Activated CD8-positive, alpha-beta memory T cell treated with anti-CD3 and anti-CD28 coated beads, Interleukin-2, amount 50 U/mL, for 24 hours (primary cell): Measurements from ENCODE around the gene CHRD.
A peak's percentile ranks its signal among the peaks of the same experiment; 100 is the strongest.

ENCODE experiments used
- DNase-seq: peaks from one replicate; pipeline ENCODE4 v3.0.0-alpha.2; 2020; ENCODE audit errors: extremely low read depth

The CHRD gene

GRCh38 chr3:184360929-184361531 lies 18.8 kb upstream of the CHRD start:
- DNase-seq, result no peak

DNA sequence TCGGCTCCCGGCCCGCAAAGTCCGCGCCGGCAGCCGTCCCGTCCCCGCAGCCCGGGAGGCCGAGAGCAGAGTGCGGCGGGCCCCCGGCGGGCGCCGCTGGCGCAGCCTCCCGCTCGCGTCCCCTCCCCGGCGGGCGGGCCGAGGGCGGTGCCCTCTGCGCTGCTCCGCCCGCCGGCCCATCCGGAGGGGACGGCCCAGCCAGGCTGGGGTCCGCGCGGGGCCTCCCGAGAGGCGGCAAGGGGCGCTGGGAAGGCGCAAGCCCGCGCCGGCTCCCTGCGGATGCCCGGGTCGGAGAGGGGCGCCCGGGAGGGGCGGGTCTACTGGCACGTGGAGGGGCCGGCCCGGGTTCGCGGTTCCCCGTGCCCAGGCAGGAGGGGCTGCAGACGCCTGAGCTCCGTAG lies 18.3 kb upstream of the CHRD start, which contains the start of the genes CLCN2 and POLR2H:
Gene CLCN2 (minus strand): TSS at position 74 of the 400 bp plus-strand sequence. CDS start 126 bp downstream, outside the sequence.
Gene POLR2H (plus strand): TSS at position 179 of the 400 bp plus-strand sequence. CDS start 1,783 bp downstream, outside the sequence.
- no peak for DNase-seq

DNA sequence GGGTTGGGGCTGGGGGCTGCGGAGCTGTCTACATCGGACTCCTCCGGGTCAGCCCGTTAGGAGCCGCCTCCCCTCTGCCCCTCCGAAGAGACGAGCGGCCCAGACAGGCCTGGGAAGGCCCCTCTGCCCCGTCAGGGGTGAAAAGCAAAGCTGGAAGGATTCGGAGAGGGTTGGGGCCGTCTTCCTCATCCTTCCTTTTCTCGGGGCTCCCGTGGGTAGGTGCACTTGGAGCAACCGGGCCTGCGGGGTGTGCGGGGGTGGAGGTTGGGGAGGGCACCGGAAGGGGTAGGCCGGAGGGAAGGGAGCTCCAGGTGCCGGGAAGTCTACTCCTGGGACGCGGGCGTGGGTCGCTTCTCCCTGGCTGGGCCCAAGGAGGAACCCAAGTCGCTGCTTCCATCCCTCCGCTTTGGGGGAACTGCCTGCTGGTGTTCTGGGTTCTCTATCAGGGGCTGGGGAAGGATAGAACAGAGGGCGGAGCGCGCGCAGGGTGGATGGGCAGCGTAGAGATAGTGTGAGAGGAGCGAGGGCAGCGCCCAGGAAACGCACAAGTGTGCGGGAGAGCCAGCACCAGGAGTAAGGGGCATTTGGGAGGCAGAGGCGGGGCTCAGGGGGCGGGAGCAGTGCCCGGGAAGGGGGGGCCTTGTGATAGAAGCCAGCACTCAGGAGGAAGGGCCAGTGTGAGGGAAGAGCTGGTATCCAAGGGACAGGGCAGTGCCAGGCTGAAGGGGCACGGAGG lies 17.8 kb upstream of the CHRD start:
- DNase-seq, result no peak

DNA sequence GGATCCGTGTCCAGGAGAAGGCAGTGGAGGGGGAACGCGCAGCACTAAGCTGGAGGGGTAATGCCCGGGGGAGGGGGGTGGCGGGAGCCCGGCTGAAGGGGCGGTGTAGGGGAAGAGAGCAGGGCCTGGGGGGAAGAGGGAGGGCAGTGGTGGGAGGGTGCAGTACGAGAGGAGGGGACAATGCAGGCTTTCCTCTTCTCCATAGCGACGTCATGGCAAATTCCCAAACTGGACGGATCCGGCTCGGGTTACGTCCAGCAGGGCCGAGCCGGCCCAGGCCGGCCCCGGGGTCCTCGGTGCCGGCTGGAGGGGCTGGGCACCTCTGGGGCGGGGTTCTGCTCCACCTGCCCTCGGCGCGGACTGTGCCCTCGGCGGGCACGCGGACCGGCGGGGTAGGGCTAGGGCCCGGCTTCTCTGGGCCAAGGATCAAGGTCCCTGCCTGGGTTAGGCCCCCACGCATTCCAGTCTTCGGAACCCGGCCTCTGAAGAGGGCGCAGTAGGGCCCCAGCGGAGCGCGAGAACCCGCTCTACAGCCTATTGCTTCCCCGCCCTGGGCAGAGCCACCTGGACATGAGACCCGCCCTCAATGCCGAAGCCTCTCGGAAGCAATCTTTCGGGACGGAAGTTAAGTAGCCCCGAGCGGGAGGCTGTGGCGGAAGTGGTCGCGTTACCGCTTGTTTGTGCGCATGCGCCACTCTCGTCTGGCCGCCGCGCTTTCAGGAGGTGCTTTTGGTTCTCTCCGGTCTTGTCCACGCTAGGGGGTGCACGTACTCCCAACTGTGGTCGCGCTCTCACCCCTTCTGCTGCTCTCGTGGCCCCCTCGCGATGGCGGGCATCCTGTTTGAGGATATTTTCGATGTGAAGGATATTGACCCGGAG lies 16.9 kb upstream of the CHRD start:
- peak; percentile 90 for DNase-seq

- DNase-seq, result no peak
Measured at GRCh38 chr3:184366619-184367289, 13.1 kb upstream of the CHRD start.

- no peak for DNase-seq
Measured at GRCh38 chr3:184368116-184368515, 11.7 kb upstream of the CHRD start.

- DNase-seq, result no peak
Measured at GRCh38 chr3:184368586-184369183, 11.2 kb upstream of the CHRD start.

- no peak for DNase-seq
Measured at GRCh38 chr3:184371570-184372018, 8.3 kb upstream of the CHRD start.

DNA sequence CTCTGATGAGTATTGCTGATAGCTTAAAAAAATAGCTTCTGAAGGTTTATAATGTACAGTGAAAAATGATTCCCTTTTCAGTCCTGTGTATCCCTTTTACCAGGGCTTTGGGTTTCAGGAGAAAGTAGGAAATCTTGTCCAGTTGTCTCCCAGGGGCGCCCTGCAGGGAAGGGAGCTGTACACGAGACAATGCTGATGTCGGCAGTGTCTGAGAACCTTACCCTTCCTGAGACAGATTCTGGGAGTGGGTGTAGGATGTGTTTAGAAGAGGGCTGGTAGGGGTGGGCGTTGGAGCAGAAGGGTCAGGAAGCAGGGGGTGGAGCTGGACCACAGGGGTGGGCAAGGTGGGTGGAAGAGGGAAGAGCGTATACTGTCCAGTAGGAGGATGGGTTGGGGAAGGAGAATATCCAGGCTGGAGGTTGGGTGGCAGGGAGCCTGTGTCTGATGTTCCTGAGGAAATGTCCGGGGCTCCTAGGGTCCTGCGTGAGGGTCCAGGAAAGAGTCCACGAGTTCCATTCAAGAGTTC lies 7.5 kb upstream of the CHRD start:
- DNase-seq, result no peak

GRCh38 chr3:184372911-184373310 lies 6.9 kb upstream of the CHRD start:
- DNase-seq, result no peak

DNA sequence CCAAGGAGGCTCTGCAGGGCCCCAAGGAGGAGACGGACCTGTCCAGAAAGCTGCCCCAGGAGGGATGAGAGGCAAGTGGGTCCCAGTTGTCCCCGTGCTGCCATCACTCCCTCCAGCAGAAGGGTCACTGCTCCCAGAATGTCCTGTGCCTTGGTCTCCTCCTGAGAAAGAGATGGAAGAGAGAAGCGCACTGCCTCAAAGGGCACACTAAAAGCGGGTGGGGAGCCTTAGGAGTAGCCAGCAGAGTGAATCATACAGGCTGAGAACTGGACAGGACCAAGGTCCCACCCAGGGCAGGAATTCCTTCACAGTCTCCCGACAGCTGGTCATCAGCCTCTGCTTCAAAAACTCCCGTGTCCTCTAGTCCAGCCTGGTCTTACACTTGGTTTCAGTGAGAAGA lies 6.4 kb upstream of the CHRD start:
- no peak for DNase-seq

GRCh38 chr3:184375747-184376461 lies 4.0 kb upstream of the CHRD start:
- no peak for DNase-seq

DNA sequence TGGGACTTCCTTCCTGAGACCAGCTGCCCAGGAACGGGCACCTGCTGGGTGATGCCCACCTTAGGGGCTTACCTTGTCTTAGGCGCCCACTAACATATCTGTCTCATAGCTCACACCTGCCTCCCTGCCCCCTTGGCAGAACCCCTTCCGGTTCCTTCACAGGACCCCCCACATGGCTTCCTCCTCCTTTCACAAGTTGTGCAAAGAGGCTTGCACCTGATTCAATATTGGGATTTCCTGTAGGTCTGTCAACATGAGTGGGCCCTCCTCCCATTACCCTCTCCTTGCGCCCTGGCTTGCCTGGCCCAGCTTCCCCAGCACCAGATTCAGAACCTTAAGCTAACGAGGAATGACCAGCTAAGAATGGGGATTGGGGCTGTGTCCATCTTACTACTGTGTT lies 2.5 kb upstream of the CHRD start:
- DNase-seq, result no peak

DNA sequence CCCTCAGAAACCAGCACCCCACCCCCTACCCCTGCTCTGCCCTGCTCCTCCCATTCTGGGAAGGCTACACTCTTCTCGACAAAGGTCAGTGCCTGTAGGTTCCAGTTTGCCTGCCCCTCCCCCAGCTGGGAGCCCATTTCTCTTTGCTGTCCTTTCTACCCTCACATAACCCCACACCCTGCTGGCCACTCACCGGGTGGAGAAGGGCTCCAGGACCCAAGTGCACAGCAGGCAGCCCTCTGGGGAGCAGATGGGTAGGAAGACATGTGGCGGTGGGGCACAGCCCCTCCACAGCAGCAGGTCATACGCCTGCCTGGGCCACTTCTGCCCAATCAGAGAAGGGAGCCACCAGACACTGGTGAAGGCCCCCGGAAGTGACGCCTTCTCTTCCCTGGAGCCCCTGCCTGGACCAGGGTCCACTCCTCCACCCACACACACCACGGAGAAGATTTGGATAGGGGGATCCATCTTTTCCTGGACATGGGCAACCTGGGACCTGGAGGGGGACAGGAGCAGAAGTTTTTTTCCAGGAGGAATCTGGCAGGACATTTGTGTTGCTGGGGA lies 1.9 kb upstream of the CHRD start, which contains the start of gene THPO:
Gene THPO (minus strand): TSS at position 326 of the 564 bp plus-strand sequence. CDS start 1,948 bp downstream, outside the sequence.
- DNase-seq, result no peak

DNA sequence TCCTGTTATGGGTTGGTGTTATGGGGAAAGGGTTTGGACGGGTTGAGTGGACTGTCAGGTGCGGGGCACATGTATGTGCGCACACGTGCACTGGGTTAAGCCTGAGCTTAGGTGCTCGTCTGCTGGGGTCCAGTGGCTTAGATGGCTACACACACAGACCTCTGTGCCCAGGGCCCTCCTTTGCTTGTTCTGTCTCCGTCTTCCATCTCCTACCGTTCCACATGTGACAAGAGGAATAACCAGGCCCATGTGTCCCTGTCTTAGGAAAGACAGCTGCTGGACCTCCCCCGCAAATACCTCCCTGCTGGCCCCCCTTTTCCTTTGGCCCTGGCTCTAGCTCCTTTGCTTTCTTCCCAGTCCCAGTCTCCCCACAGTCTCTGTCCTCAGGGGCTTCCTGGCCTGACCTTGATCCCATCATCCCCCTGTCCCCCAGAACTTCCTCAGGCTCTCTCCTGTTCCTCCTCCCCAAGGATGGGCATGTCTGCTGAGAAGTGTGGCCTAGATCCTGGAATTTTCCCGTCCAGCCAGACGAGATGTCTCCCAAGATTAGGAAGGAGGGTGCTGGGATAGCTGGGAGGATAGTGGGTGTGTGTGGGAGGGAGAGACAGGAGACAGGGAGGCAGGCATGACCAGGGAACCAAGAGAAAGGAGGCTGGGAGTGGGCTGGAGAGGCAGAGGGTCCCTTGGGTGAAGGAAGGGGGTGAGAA lies 1.1 kb upstream of the CHRD start:
- no peak for DNase-seq

GRCh38 chr3:184380185-184380626 lies 352 bp downstream of the CHRD start:
- no peak for DNase-seq

- no peak for DNase-seq
Measured at GRCh38 chr3:184380627-184381260, 890 bp downstream of the CHRD start.
